GM19468 (cell line): Measurements from ENCODE around the gene MED16.
"Not testable (repeated sequence)": the region's sequence is repeated elsewhere in the genome, so short reads cannot be mapped to it uniquely, and the experiment has no call there.

Experiments
- ATAC-seq: cut with Tn5 transposase; IDR thresholded peaks from one replicate; pipeline ENCODE4 v1.9.1; 2021; ENCODE audit warnings: mild to moderate bottlenecking, moderate library complexity, moderate number of reproducible peaks; ENCODE audit not compliant: unreplicated experiment; ENCODE audit errors: extremely low read depth

MED16 gene

DNA sequence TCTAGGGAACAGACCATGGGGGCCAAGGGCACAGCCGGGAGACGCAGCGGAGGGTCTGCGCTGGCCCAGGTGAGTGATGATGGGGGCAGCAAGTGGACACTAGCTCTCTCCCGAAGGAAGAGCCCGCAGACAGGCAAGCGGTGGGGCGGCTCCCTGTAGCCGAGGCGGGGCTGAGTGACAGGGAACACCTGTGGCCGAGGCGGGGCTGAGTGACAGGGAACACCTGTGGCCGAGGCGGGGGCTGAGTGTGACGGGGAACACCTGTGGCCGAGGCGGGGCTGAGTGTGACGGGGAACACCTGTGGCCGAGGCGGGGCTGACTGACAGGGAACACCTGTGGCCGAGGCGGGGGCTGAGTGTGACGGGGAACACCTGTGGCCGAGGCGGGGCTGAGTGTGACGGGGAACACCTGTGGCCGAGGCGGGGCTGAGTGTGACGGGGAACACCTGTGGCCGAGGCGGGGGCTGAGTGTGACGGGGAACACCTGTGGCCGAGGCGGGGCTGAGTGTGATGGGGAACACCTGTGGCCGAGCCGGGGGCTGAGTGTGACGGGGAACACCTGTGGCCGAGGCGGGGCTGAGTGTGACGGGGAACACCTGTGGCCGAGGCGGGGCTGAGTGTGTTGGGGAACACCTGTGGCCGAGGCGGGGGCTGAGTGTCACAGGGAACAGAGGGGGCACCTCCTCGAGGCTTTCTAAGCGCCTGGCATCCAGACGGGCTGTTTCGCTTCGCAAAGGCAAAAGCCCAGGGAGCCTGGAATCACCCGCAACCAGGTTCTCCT lies 1.4 kb downstream of the MED16 start:
- ATAC-seq: not testable (repeated sequence)

DNA sequence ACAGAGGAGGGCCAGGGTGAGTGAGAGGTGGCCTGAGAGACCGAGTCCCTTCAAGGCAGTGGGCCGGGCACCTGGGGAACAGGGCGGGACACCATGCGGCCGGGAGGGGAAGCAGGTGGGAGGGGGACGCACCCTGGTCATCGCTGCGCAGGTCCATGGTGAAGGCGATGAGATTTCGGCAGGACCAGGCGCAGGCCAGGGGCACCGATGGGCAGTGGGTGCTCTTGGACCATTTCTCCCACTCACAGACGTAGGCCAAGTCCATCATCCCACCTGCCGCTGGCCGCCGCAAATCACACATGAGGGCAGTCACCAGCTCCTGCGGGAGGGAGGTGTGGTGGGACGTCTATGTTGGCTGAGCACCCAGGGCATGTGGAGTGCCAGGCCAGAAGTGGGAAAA lies 2.2 kb downstream of the MED16 start:
- ATAC-seq: no peak

DNA sequence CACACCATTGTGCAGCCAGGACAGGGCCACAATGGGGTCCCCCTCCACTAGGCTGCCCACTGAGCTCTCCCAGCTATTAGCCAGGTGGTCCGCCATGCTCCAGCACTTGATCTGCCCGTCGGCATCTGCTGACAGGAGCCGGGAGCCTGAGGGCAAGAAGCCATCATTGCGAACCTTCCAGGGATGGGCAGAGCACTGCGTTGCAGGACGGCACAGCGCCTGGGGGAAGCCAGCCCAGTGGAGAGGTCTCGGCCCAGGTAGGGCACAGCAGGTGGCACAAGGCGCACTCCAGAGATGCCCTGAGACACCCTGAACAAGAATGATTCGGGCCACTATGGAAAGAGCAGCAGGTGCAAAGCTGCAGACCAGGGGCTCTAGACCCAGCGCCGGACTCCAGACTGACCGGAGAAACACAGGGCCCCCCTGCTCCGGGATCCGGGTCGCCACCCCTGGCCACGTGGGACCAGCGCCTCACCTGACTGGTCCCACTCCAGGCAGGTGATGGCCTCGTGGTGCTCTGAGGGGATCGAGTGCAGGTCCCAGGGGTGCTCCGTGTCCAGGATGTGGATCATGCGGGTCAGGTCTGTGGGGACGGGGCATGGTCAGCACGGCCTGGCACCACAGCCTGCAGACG lies 3.2 kb downstream of the MED16 start:
- ATAC-seq: no peak

DNA sequence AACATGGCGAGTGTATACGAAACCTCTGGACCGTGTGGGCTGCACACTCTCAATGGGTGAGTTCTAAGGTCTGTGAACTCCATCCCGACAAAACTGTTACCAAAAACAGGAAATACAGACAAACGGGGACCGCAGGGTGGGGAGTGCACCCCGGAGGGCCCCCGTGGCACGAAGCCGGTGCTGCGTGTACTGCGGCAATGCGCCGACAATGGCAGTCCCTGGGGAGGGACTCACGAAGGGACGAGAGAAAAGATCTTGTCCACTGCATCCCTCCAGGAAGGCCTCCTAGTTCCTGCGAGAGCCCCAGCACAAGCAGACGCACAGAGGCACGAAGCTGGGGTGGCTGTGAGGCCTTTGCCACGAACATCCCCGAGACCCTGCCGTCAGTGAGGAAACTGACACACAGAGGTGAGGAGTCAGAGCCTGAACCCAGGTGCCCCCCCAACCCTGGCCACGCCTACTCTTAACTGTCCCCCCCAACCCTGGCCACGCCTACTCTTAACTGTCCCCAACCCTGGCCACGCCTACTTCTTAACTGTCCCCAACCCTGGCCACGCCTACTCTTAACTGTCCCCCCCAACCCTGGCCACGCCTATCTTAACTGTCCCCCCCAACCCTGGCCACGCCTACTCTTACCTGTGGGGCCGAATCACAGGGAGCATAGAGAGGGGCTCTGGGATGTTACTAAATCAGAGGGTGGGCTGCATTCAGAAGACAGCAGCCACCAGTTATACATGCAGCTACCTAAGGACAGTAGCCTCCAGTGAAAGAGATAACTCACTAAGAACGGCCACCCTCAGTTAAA lies 4.2 kb downstream of the MED16 start:
- no peak for ATAC-seq

DNA sequence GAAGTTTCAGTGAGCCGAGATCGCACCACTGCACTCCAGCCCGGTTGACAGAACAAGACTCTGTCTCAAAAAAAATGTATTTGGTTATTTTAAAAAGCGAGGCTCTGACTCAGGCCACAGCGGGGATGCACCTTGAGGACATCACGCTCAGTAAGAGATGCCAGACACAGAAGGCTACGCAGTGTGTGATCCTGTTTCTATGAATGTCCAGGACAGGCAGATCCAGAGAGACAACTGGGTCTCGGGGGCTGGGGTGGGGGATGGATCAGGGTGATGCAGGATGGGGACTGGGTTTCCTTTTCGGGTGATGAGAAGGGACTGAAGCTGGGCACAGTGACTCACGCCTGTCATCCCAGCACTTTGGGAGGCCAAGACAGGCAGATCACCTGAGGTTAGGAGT lies 5.4 kb downstream of the MED16 start:
- ATAC-seq: no peak

DNA sequence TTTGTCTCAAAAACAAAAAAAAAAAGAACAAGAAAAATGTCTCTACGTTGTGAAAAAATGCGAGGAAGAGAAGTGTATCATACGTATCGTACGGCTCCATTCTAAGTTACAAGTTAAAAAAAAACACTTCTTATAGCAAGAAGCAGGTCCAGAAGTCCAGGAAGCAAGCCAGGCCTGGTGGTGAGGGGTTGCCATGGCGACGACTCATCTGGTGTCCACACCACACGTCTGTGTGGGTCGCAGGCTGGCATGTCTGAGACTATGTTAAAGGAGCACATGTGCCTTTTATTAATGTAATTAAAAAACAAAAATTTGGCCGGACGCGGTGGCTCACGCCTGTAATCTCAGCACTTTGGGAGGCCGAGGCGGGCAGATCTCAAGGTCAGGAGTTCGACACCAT lies 5.9 kb downstream of the MED16 start:
- no peak for ATAC-seq

DNA sequence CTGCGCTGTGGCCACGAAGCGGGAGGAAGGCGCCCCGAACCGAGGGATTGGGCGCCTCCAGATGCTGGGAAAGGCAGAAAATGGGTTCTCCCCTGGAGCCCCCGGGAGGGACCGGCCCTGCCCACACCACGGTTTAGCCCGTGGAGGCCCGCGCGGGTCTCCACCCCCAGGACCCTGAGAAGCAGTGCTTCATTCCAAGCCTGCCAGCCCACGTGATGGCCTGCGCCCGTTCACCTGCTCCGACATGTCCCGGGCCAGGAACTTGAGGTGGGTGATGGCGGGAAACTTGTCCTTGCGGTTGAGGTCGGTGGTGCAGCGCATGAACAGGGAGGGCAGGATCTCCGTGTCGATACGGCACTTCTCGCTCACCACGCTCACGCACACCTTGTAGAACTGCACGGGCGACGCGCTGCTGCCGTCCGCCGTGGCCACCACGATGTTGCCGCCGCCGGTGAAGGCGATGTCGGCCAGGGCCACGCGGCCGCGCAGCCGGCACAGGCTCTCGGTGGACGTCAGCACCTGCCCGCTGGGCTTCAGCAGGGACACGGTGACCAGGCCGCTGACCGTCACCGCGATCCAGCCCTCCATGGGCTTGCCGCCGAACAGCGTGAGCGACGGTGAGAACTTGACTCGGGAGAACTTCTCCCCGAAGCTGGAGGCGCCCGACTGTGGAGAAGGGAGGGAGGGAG lies 7.3 kb downstream of the MED16 start:
- no peak for ATAC-seq

DNA sequence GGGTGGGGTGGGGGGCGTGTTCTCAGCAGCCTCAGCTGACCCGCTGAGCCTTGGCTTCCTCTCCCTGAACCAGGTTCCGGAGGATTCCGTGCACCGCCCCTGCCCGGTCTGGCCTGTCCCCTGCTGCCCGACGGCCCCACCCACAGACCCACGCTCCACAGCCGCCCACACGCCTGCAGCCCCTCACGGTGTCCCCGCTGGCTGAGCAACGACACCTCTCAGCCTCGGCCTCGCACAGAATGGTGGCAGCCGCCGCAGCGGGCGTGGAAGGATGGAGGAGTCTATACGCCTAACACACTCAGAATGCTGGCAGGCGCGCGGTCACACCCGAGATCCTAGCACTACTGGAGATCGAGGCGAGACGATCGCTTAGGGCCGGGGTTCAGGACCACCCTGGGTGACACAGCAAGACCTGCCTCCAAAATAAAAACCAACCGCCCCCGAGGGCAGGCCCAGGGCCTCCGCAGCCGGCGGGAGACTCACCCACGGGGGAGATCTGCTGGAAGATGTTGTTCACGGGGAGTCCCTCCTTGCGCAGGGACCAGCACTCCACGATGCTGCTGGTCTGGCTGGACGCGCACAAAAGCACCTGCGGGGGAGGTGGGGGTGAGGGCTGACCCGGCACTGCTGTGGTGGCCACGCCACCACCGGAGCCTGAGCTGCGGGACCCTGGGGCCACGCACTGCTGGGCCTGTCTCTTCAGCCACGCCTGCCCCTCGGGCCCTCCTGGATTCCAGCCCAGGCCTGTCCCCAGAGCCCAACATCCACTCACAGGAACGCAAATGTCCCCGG lies 8.4 kb downstream of the MED16 start:
- no peak for ATAC-seq

DNA sequence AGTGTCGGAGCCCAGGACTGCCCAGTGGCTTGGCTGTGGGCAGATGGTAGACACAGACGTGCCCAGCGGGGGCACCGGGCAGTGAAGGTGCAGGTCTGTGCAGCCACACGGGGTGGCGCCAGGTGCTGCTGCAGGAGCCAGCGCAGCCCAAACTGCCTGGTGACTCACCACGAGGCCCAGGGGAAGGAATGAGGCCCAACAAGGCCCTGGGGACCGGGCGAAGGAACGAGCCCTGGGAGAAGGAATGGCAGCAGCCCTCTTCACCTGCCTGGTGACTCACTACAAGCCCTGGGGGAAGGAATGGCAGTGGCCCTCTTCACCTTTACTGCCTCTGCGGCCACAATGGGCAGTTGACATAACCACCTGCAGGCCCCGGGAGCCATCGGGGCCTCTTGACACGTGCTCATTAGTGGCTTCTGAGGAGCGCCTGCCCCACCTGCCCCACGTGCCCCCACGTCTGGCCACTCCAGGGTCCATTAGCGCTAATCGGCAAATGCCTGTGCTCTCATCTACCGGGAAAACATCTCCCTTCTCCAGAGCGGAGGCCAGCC lies 9.3 kb downstream of the MED16 start:
- no peak for ATAC-seq

DNA sequence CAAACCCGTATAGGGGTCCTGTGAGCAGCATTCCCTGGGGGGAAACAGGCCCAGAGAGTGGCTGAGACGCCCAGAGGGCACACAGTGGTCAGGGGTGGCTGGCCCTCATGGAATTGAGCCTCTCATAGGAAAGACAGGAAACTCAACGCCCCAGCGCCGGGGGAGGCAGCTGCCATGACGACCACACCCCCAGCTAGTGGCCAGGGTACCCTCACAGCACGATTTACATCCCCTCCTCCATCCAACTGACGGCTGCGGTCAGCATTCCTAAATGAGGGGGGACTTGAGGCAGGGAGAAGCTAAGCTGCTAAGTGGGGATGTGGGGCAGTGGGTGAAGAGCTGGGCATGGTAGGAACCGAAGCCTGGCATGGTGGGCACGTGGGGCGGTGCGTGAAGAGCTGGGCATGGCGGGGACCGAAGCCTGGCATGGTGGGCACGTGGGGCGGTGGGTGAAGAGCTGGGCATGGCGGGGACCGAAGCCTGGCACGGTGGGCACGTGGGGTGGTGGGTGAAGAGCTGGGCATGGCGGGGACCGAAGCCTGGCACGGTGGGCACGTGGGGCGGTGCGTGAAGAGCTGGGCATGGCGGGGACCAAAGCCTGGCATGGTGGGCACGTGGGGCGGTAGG lies 10.0 kb downstream of the MED16 start:
- ATAC-seq: no peak

DNA sequence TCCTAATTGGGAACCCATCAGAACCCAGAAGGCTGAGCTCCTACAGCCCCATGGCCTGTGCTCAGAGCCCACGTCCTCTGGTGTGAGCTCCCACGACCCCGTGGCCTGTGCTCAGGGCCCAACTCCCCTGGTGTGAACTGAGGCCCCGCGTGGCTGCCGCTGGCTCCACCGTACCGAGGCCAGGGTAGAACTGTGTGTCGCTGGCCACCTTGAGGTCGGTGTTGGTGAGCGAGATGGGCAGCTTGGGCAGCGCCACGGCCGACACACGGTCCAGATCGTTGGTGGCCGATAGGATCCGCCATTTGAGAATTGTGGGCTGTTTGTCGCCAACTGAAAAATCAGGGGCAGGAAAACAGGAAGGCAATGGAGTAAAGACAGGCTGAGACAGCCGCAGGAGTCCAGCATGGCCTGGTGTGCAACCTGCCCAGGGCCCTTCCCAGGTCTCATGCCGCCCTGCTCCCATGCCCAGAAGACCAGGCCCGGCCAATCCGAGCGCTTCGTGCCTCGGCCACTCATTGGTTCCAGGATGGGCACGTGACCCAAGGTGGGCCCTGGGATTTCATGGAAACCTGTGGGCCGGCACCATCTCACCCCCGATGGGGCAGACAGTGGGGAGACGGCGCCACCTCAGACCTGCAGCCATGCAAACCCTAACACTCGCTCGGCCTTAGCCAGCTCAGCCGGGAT lies 11.5 kb downstream of the MED16 start:
- no peak for ATAC-seq

DNA sequence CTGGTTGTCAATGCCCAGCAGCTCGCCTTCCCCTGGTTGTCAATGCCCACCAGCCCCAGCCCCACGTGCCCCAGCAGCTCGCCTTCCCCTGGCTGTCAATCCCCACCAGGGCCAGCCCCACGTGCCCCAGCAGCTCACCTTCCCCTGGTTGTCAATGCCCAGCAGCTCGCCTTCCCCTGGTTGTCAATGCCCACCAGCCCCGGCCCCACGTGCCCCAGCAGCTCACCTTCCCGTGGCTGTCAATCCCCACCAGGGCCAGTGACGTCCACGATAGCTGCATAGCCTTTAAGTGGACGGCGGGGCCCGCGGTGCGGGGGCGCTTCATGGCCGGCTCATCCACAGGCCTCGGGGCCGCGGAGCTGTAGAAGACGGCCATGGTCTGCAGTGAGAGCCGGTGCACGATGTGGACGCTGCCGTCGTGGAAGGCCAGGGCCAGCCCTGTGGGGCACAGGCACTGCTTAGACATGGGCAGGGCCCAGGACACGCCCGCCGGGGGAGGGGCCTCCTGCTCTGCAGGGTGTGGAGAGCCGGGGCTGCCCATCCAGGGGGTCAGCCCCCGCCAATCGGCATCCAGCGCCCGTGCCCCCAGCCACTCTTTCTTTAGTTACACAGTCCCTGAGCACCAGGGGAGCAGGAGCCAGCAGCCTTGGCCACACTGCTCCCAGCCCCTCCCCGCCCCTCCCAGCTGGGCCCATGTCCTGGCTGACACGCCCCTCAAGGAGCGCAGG lies 13.1 kb downstream of the MED16 start:
- ATAC-seq: no peak

DNA sequence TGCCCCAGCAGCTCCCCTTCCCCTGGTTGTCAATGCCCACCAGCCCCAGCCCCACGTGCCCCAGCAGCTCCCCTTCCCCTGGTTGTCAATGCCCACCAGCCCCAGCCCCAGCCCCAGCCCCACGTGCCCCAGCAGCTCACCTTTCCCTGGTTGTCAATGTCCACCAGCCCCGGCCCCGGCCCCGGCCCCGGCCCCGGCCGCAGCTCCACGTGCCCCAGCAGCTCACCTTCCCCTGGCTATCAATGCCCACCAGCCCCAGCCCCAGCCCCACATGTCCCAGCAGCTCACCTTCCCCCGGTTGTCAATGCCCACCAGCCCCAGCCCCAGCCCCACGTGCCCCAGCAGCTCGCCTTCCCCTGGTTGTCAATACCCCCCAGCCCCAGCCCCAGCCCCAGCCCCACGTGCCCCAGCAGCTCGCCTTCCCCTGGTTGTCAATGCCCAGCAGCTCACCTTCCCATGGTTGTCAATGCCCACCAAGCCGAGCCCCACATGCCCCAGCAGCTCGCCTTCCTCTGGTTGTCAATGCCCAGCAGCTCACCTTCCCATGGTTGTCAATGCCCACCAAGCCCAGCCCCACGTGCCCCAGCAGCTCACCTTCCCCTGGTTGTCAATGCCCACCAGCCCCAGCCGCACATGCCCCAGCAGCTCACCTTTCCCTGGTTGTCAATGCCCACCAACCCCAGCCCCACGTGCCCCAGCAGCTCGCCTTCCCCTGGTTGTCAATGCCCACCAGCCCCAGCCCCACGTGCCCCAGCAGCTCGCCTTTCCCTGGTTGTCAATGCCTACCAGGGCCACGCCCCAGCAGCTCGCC lies 14.0 kb downstream of the MED16 start:
- not testable (repeated sequence) for ATAC-seq

DNA sequence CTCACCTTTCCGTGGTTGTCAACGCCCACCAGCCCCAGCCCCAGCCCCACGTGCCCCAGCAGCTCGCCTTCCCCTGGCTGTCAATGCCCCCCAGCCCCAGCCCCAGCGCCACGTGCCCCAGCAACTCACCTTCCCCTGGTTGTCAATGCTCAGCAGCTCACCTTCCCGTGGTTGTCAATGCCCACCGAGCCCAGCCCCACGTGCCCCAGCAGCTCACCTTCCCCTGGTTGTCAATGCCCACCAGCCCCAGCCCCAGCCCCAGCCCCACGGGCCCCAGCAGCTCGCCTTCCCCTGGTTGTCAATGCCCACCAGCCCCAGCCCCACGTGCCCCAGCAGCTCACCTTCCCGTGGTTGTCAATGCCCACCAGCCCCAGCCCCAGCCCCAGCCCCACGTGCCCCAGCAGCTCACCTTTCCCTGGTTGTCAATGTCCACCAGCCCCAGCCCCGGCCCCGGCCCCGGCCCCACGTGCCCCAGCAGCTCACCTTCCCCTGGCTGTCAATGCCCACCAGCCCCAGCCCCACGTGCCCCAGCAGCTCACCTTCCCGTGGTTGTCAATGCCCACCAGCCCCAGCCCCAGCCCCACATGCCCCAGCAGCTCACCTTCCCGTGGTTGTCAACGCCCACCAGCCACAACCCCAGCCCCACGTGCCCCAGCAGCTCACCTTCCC lies 14.9 kb downstream of the MED16 start:
- ATAC-seq: not testable (repeated sequence)

DNA sequence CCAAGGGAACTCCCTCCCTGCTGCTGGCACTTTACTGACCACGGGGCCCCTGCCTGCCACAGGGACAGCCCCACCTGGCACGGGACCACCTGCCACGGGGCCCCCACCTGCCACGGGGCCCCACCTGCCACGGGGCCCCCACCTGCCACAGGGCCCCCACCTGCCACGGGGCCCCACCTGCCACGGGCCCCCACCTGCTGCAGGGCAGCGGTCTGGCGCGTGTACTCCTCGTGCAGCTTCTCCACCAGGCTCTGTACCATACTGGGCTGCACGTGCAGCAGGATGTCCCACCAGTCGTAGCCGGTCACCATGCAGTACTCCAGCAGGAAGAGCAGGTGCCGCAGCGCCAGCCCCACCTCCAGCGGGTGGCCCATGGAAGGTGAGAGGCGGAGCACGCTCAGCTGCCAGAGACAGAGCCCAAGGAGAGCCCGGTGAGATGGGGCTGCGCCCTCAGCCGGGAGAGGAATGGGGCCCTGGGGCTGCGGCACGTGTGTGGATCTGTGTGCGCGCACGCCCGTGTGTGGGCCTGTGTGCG lies 16.1 kb downstream of the MED16 start:
- no peak for ATAC-seq

DNA sequence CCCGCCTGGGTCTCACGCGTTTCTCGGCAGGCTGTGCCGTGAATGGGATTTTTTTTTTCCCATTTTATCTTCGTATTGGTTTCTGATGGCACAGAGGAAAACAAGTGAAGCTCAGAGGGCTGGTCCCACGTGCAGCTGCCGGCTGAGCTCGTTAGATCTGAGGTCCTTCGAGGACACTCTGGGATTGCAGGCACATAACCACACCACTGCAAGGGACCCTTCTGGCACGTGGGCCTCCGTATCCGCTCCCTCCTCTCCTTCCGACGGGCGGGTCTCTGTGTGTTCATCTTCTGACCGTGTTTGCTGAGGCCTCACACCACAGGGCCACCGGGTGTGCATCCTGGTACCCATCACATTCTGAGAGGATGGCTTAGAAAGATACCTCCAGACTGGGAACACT lies 16.9 kb downstream of the MED16 start:
- no peak for ATAC-seq
